ENCODE results near the gene GABRG3.

The GABRG3 gene

GRCh38 chr15:27238707-27239423 is 267.9 kb downstream of the GABRG3 start:
- no peak for DNase-seq (ENCODE audit: low read depth in 3 of 3)

GRCh38 chr15:27241943-27242342 is 271.0 kb downstream of the GABRG3 start:
- DNase-seq (ENCODE audit: low read depth in 3 of 3): no peak

- DNase-seq (ENCODE audit: low read depth in 3 of 3): no peak
Measured at GRCh38 chr15:27244047-27244446, 273.1 kb downstream of the GABRG3 start.

DNA sequence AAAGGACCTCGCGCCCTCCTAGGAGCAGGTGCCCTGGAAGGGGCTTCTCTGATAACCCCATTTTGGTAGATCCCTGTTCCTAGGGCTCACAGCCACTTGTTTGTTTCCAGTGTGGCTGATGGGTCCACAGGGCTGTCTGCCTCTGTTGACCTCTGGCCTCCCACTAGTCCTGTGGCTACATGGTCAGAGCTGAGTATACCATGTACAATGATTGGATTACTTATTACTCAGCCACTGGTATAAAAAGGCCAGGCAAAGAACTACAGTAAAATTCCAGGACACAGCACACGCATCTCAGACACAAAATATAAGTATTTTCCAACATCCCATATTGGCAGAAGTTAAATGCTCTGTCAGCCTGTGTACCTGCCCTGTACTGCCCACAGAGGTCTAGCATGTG is 277.3 kb downstream of the GABRG3 start:
- DNase-seq (ENCODE audit: low read depth in 3 of 3): no peak

DNA sequence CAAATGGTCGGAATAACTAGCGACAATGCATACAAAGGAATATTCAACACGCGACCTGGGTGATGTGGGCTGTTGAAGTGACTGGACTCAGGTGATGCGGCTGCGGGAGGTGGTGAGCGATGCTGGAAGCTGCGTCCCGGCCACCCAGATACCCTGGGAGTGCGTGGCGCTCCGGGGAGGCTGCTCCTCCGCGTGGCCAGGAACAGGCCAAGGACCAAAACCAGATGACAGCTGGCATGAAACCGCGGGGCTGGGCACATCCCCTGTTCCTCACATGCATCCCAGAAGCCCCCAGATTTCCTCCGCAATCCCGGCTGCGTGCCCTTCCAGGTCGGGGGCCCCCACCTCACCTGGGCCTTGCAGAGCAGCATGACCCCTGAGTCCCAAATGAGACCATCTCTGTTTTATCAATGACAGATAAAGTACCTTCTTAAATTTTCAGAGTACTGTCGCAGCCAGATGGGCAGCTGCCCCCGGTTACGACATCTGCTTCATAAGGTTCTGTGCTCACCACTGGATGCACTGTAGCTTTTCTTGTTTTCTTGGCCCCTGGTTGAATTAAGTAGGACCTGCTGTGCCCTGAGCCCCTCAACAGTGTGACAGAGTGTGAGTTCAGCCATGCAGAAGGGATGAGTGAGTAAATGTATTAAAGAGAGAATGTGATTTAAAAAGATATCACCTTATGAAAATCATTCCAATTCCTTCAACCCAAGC is 278.2 kb downstream of the GABRG3 start:
- no peak for DNase-seq (ENCODE audit: low read depth in 3 of 3)

DNA sequence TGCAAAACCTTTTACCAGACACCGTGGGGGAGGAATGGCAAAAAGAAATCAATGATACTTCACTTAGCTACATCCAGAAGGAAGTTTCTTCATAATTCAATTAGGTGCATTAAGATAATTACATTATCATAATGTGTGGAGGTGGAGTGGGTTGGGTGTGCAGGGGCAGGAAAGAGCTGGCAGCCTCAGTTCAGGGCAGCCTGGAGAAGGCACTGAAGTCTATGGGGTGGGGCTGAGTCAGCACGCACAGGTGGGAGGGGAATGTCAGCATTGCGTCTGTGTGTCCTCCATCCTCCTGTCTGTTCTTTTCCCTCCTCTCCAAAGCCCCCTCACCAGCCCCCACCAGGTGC is 278.8 kb downstream of the GABRG3 start:
- no peak for DNase-seq (ENCODE audit: low read depth in 3 of 3)

DNA sequence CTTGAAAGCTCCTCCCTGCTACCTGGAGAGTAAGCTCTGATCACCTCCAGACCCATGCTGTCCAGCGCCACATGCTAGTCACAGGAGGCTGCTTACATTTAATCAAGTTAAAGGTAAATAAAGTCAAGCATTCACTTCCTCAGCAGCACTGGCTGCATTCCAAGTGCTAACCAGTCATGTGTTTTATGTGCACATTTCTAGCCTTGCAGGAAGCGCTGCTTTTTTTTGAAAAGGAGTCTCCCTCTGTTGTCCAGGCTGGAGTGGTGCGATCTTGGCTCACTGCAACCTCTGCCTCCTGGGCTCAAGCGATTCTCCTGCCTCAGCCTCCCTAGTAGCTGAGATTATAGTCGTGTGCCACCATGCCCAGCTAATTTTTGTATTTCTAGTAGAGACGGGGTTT is 279.2 kb downstream of the GABRG3 start:
- no peak for DNase-seq (ENCODE audit: low read depth in 3 of 3)

DNA sequence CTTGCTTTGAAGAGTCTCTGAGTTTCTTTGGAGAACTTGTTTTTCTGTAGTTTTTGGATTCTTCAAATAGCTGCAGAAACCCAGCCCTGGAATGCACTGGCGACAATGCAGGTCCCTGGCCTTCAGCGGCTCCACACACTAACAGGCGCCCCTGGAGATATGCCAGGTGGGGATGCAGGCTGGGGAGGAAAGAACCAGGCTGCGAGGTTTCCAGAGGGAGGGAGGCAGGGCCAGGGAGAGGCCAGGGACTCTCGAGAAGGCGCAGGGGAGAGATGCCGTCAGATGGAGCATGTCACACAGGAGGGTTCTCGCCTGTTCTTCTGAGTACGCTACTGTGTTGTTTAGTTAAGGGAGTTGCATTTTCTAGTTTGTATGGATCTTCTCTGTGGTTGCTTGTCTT is 283.1 kb downstream of the GABRG3 start:
- DNase-seq (ENCODE audit: low read depth in 3 of 3): no peak

DNA sequence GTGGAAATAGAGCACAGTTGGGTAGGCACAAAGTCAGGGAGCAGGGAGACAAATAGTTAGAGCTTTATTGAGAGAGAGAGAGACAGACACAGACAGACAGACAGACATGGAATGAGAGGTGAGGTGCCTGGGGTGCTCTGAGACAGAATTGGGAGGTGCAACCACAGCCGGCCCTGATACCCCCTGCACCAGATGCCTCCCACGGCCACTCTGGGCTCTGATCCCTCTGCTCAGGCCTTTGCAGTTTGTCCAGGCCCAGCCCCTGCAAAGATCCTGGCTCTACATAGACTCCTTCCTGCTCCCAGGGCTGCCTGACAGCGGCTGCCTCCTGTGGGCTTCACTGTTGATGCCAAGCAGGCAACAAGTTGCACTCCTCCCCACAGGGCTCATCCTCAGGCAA is 283.8 kb downstream of the GABRG3 start:
- DNase-seq (ENCODE audit: low read depth in 3 of 3): no peak

- no peak for DNase-seq (ENCODE audit: low read depth in 3 of 3)
Measured at GRCh38 chr15:27256446-27256845, 285.5 kb downstream of the GABRG3 start.

DNA sequence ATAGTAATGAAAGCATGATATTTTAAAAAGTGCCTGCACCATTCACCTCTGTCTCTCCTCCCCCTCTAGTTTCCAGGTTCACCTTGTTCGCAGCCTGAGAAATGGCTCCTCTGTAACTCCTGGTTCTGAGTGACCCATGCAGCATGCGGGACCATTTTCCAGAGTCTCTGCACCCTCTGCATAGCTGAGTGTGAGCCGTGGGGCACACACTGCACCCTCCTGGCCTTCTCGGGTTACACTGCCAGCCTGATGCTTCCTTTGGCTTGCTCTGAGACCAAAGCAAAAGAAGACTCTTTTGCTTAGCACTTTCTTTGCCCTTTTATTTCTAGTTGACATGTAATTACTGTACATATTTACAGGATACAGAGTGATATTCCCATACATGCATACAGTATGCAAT is 287.3 kb downstream of the GABRG3 start:
- no peak for DNase-seq (ENCODE audit: low read depth in 3 of 3)

DNA sequence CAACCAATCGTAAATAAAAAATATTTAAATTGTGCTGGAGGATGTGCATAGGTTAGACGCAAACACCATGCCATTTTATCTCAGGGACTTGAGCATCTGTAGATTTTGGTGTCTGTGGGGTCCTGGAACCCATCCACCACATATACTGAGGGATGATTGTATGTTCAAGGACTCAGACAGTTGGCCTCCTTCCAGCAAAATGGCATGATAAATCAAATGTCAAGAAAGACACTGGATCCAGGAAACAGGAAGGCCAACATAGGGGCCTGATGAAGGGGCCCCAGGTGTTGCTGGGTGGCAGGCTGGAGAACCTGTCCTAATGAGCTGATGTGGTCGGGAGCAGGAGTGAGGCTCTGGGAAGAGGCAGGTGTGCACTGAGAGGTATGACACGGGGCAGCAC is 289.5 kb downstream of the GABRG3 start:
- DNase-seq (ENCODE audit: low read depth in 3 of 3): no peak

DNA sequence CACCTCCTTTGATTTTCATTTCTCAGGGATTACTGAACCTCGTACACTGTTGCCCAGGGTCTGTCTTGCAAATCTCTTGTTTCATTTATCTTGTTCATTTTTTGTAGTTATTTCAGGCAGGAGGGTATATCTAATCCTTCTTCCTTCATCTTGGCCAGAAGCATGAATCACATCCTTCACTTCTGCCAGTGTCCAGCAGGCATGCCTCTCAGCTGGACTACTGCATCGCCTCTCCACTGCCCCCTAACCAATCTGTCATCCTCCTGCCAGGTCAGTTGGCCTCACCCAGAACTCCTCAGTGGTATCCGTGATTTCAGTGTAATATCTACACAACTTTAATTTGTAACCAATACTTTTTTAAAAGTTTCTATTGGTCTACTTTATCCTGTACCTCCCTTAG is 297.9 kb downstream of the GABRG3 start:
- no peak for DNase-seq (ENCODE audit: low read depth in 3 of 3)

GRCh38 chr15:27271258-27271657 is 300.3 kb downstream of the GABRG3 start:
- DNase-seq (ENCODE audit: low read depth in 3 of 3): no peak

DNA sequence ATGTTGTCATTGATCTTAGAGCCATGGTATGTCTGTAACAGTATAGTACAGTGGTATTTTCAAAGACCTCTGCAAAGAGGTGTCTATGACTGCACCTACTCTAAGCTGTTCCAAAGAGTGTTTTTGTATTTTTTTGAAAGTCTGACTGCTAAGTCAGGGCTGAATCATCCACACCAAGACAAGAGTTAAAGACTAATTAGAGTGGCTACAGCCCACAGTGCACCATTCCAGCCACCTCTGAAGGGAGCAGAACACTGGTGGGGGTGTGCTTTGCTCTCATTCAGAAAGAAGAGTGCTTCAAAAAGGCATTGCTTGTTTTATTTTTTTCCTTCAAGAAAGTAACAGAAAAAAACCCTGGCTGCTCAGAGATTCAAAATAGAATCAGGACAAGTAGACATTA is 301.4 kb downstream of the GABRG3 start:
- no peak for DNase-seq (ENCODE audit: low read depth in 3 of 3)

GRCh38 chr15:27273506-27273905 is 302.5 kb downstream of the GABRG3 start:
- DNase-seq (ENCODE audit: low read depth in 3 of 3): no peak

DNA sequence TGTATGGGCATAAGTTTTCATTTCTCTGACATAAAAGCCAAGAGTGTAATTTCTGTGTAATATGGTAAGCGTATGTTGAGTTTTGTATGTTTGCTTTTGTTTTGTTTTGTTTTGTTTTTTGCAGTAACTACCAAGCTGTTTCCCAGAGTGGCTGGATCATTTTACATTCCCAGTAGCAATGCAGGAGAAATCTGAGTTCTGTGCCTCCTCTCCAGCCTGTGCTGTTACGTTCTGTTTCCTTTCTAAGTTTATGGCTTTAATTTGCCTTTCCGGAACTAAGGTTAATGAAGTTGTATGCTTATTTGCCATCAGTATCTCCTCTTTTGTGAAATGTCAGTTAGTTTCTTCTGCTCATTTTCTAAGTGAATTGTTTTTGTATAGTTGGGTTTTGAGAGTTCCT is 307.8 kb downstream of the GABRG3 start:
- no peak for DNase-seq (ENCODE audit: low read depth in 3 of 3)

DNA sequence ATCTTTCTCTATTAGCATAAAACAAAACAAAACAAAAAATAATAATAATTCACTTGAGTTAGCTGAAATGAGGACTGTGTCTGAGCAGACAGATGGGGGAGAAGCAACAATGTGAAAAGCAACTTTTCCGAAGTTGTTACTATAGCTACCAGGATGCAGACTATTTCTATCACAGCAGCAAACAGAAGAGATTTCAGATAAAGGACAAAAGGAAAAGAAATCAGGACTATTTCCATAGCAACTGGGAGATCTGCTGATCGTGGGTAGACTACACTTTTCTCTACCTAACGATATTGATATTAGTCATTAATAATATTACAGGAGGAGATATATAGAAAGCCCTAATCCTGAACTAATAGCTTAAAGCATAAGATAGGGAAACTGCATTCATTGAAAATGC is 321.7 kb downstream of the GABRG3 start:
- no peak for DNase-seq (ENCODE audit: low read depth in 3 of 3)

DNA sequence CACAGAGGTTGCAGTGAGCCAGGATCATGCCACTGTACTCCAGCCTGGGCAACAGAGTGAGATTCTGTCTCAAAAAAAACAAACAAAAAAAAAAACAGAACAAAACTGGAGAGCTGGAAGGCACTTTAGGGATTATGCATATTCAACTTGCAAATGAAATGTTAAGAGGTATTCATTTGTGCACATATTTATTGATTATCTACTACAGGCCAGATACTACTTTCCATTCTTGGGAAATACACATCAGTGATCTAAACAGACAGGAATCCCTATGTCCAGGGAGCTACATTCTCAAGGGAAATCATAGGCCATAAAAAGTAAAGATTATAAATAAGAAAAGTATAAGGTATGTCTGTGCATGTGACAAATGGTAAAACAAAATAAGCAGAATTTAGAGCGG is 322.6 kb downstream of the GABRG3 start:
- no peak for DNase-seq (ENCODE audit: low read depth in 3 of 3)

DNA sequence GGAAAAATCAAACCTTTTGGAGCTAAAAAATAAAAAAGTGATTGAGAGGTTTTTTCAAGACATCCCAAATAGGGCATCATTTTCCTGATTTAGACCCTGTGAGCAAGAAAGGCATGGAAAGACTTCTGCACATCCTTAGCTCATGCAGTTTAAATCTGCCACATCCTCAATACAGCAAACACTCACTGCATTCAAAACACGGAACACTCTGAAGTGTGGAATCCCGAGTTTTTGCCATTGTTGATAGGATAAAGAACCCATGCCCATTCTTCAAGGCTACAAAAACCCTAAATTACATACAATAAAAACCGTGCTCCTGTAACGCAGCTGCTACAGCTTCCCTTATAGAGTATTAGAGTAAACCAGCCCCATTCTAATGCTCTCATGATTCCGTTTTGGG is 346.8 kb downstream of the GABRG3 start:
- no peak for DNase-seq (ENCODE audit: low read depth in 3 of 3)

DNA sequence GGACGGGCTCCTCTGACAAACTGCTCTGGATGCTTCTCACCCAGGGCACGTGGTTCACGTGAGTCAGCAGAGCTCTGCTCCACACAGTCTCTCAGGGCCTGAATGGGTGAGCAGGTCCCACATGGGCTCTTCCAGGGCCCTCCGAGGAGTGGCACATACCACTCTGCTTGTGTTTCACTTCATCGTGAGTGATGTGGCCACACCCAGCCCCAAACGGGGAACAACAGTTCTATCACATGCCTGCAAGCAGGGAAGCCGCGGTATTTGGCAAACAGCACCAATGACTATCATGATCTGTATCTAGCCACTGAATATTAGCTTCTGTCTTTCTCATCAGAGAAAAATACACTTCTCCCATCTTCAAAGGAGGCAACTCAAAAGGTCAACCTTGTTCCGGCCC is 352.8 kb downstream of the GABRG3 start:
- DNase-seq (ENCODE audit: low read depth in 3 of 3): no peak

DNA sequence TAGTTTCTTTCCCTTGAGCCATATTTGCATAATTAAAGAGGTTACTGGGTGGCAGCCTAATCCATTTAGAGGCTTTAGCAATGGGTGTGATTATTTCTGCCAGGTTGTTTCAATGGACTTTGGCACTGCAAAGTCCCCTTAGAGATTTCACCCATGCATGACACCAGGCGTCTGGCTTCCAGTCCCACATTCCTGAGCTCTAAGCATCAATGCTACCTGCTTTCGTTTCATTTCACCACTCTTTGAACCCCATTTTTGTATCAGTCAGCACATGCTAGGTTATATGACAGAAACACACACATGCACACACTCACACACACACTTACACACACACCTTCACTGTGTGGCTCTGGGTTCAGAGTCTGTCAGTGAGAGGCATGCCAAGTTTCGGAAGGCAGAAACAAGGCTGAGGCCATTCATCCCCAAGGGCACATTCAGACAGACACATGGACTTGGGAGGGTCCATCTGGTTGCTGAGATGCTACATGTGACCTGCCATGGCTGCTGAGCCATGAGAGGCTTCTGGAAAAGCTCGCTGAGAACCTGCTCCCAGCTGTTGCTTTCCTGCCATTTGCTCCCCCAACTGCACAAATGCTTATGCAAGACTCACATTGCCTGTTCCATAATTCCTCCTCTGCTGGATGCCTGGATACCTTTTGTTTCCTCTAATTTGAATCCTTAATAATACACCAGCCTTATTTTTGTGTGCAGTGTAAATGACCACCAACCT is 354.1 kb downstream of the GABRG3 start:
- no peak for DNase-seq (ENCODE audit: low read depth in 3 of 3)

DNA sequence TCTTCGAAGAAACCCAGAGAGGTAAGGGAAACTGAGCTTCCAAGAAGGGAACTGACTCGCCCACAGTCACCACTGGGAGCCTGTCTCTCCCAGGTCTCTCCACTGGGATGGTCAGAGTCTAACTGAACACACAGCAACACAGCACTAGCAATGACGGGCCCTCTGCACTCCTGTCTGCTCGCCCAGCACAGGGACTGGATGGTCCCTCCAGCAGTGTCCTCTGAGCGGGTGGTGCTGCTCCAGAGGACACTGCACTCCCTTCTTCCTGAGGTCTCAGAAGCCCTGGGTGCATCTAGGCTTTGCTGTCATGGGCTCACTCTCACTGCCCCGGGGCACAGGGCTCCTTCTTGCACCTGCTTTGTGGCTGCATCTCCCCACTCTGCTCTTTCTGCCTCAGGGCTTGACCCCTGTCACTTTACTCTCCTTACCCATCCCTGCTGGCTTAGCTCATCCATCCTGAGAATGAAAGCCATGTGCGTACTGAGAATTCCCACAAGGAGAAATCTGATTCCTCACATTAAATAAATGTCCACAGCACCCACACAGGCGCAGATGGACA is 356.6 kb downstream of the GABRG3 start:
- no peak for DNase-seq (ENCODE audit: low read depth in 3 of 3)

Data from stimulated activated CD4-positive, alpha-beta T cell treated with anti-CD3 and anti-CD28 coated beads, TNF-alpha, amount 100 ng/mL, for 4 hours (primary cell).